Endothelial cell of umbilical vein (primary cell): ENCODE results near the gene PNPLA6. TPM values are rescaled to one million over a fixed set of nuclear protein-coding genes. Genes with fewer than 3 reads are reported as not detected.
"Not testable (repeated sequence)": the region's sequence is repeated elsewhere in the genome, so short reads cannot be mapped to it uniquely, and the experiment has no call there.

Experiments used
- BruUV-seq: library from RNA; stranded (reverse); fragments of 400-500 nt; replicated peaks from 2 replicates; lab custom pipeline; 2021; lab: Mats Ljungman, UMichigan
- CTCF ChIA-PET: fragments of 300-600, 350-600 bp; sonication (Branson Sonifier 250); formaldehyde crosslinking; loops from one replicate; lab custom pipeline; 2021; ENCODE audit warnings: antibody characterized with exemption, inconsistent platforms; lab: Charles Lee
- POLR2A ChIA-PET: fragments of 300-600, 350-600 bp; sonication (Branson Sonifier 250); formaldehyde crosslinking; loops from one replicate; lab custom pipeline; 2021; ENCODE audit warnings: antibody characterized with exemption, inconsistent platforms; lab: Charles Lee
- DNase-seq: peaks from one replicate; pipeline ENCODE4 v3.0.0-alpha.2; 2011; ENCODE audit warnings: low read depth, low spot score
- FAIRE-seq: peaks from 2 replicates; lab custom pipeline; 2011; peaks lifted over from hg19 to GRCh38; lab: Jason Lieb, UNC
- H2AFZ ChIP-seq: 2 replicates; pipeline ENCODE4 v1.6.0; 2012; ENCODE audit warnings: low read depth, low read length, control low read depth, inconsistent platforms
- H3K27ac ChIP-seq: 2 replicates; pipeline ENCODE4 v1.5.1; 2011; ENCODE audit warnings: low read depth, mild to moderate bottlenecking, control low read depth, low read length, moderate library complexity; ENCODE audit not compliant: insufficient read depth
- H3K27me3 ChIP-seq, 2 experiments: 2 replicates each; pipeline versions ENCODE4 v1.6.0 to v1.6.1; 2011; ENCODE audit warnings: low read length in 2 of 2, mixed read lengths in 1 of 2; ENCODE audit not compliant: control insufficient read depth in 2 of 2, insufficient read depth in 2 of 2
- H3K36me3 ChIP-seq, 2 experiments: 2 replicates in 1 of 2; 3 replicates in 1 of 2; pipeline ENCODE4 v1.5.1; 2011; ENCODE audit warnings: low read length in 2 of 2, mild to moderate bottlenecking in 1 of 2, moderate library complexity in 1 of 2; ENCODE audit not compliant: control insufficient read depth in 2 of 2, insufficient read depth in 2 of 2; ENCODE audit errors: extremely low read depth in 1 of 2
- H3K4me1 ChIP-seq: 3 replicates; pipeline ENCODE4 v1.5.1; 2011; ENCODE audit warnings: mild to moderate bottlenecking, low read length; ENCODE audit not compliant: control insufficient read depth, insufficient read depth; ENCODE audit errors: extremely low read depth
- H3K4me2 ChIP-seq: 2 replicates; pipeline ENCODE4 v1.6.1; 2011; ENCODE audit warnings: low read length, control low read depth, mixed read lengths; ENCODE audit not compliant: insufficient read depth
- H3K4me3 ChIP-seq, 3 experiments: fragments of 200-600 bp in 1 of 3; sonication (generic), shearing (Covaris generic) in 1 of 3; replicated peaks in 1 of 3; 2 replicates each; pipeline ENCODE4 v1.5.1; 2011 to 2016; ENCODE audit warnings: control low read depth in 3 of 3, low read length in 3 of 3, mild to moderate bottlenecking in 2 of 3, inconsistent platforms in 1 of 3, low read depth in 1 of 3, moderate library complexity in 1 of 3; ENCODE audit not compliant: insufficient read depth in 1 of 3
- H3K79me2 ChIP-seq: 2 replicates; pipeline ENCODE4 v1.6.0; 2012; ENCODE audit warnings: low read length, inconsistent platforms; ENCODE audit not compliant: control insufficient read depth, insufficient read depth
- H3K9ac ChIP-seq: replicated peaks from 2 replicates; pipeline ENCODE3; 2011; ENCODE audit warnings: low read length, control low read depth; ENCODE audit not compliant: insufficient read depth; ENCODE audit errors: extremely low read depth
- H3K9me1 ChIP-seq: replicated peaks from 3 replicates; pipeline ENCODE4 v1.6.0; 2011; ENCODE audit warnings: mild to moderate bottlenecking, low read length; ENCODE audit not compliant: control insufficient read depth, insufficient read depth; ENCODE audit errors: extremely low read depth
- H3K9me3 ChIP-seq: replicated peaks from 2 replicates; pipeline ENCODE4 v1.5.1; 2012; ENCODE audit warnings: low read length, inconsistent platforms; ENCODE audit not compliant: control insufficient read depth, insufficient read depth
- H4K20me1 ChIP-seq: replicated peaks from 2 replicates; pipeline ENCODE3; 2011; ENCODE audit warnings: mild to moderate bottlenecking, low read length; ENCODE audit not compliant: control insufficient read depth, insufficient read depth; ENCODE audit errors: extremely low read depth
- EZH2 ChIP-seq: IDR thresholded peaks from 2 replicates; pipeline ENCODE4 v1.6.1; 2012; ENCODE audit warnings: borderline replicate concordance, low read depth, mild to moderate bottlenecking, moderate library complexity, low read length, inconsistent platforms; ENCODE audit not compliant: severe bottlenecking
- FOS ChIP-seq: IDR thresholded peaks from 2 replicates; pipeline ENCODE4 v1.6.1; 2011; ENCODE audit warnings: mild to moderate bottlenecking, low read length, moderate library complexity, borderline replicate concordance; ENCODE audit not compliant: insufficient read depth
- GATA2 ChIP-seq: IDR thresholded peaks from 2 replicates; pipeline ENCODE4 v1.7.0; 2011; ENCODE audit warnings: low read depth, mild to moderate bottlenecking, moderate library complexity, mixed read lengths, low read length; ENCODE audit not compliant: insufficient read length, insufficient read depth
- JUN ChIP-seq: IDR thresholded peaks from 2 replicates; pipeline ENCODE4 v1.6.1; 2011; ENCODE audit warnings: borderline replicate concordance, low read depth; ENCODE audit not compliant: insufficient read length, insufficient read depth
- MYC ChIP-seq: IDR thresholded peaks from one replicate; pipeline ENCODE4 v1.6.1; 2011; ENCODE audit warnings: mild to moderate bottlenecking, low read depth, low read length
- POLR2A ChIP-seq: IDR thresholded peaks from 2 replicates; pipeline ENCODE4 v1.6.1; 2012; ENCODE audit warnings: low read depth, mild to moderate bottlenecking, control low read depth, low read length
- POLR2AphosphoS5 ChIP-seq: IDR thresholded peaks from 2 replicates; pipeline ENCODE4 v1.6.1; 2012; ENCODE audit warnings: low read depth, mild to moderate bottlenecking, control low read depth, low read length, moderate library complexity; ENCODE audit not compliant: insufficient read depth
- dilution Hi-C: fragments of 300-500 bp; cut with MboI; formaldehyde crosslinking; loops from one replicate; pipeline ENCODE4 v1.15.0; 2019; ENCODE audit warnings: low sequenced_read_pairs; ENCODE audit not compliant: extremely low pct_ligation_motif_present
- intact Hi-C: fragments of 100-400 bp; cut with micrococcal nuclease; formaldehyde crosslinking; loops from one replicate; pipeline ENCODE4 v1.10.0; 2022
- polyA plus RNA-seq, 4 experiments: library from polyadenylated mRNA; depleted of rRNA in 3 of 4; stranded (reverse) in 3 of 4; unstranded in 1 of 4; fragments of >200 nt; gene quantifications; 2 replicates each; pipeline versions ENCODE4 v1.2.1 to v1.2.3, GENCODE V29; 2011 to 2012; ENCODE audit warnings: missing spikeins in 1 of 4
- total RNA-seq: library from RNA; stranded (reverse); gene quantifications from 2 replicates; pipeline ENCODE4 v1.2.3, GENCODE V29; 2021
- TF ChIP-seq, protein P1 (sequence below), 2 donors: IDR thresholded peaks; 1 replicate in 1 of 2; 2 replicates in 1 of 2; pipeline ENCODE4 v1.5.1; 2011; ENCODE audit warnings: low read length in 2 of 2, mild to moderate bottlenecking in 2 of 2, moderate library complexity in 2 of 2, control low read depth in 1 of 2, inconsistent platforms in 1 of 2, low read depth in 1 of 2; ENCODE audit not compliant: insufficient read depth in 1 of 2; ENCODE audit errors: extremely low read depth in 1 of 2
- TF ChIP-seq, protein P2 (sequence below): IDR thresholded peaks from 2 replicates; pipeline ENCODE4 v1.6.1; 2011; ENCODE audit not compliant: insufficient read depth, insufficient read length

PNPLA6 gene
- total and polyA plus RNA-seq, 2 donors (not counting 3 experiments of a cell fraction or from before 2014, with no cell fraction given), result 106 to 164 TPM

DNA sequence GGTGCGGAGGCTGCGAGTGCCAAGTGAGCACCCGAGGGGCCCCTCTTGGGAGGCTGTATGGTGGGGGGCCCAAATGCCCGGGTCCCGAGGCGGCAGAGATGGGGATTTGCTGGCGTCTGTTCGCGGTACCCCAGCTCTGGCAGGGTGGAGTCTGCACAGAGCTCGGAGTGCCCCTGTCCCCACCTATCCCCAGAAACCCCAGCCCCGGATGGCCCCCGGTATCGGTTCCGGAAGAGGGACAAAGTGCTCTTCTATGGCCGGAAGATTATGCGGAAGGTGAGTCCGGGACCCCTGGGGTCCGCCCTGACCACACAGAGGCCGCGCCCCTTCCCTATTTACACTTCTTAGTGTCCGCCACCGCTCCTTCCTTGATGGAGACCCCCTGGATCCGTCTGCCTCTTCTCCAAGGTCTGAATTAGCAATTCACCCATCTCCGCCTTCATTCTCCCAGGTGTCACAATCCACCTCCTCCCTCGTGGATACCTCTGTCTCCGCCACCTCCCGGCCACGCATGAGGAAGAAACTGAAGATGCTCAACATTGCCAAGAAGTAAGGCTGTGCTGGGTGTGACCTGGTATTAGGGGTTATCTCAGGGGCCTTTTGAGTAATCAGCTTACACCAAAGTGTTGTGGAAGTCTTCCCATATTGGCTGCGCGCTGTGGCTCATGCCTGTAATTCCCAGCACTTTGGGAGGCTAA lies 630 bp downstream of the PNPLA6 start:
- peaks cover 8% of the 10 kb centered on the region for H3K4me1 ChIP-seq
- H3K9me1 ChIP-seq, result no peaks in the 10 kb centered on the region
- peak overlapping the region; percentile 55 to 97 (median 82) for H3K4me3 ChIP-seq
- ChIA-PET CTCF (interaction anchor here (0.8 kb wide), 1 partner anchor 13 kb away, joined by 3 read pairs; the partner anchor contains the start of gene MCOLN1), POLR2A (no interaction called here)
- H3K4me2 ChIP-seq, result peak overlapping the region; percentile 93
- H3K9ac ChIP-seq, result peak overlapping the region; percentile 59
- no peak for DNase-seq
- no peak overlapping the region for H3K27ac ChIP-seq
- FAIRE-seq, result no peak
- TF ChIP-seq GATA2 (no peak), FOS (no peak), POLR2A (no peak), MYC (no peak), EZH2 (no peak), POLR2AphosphoS5 (no peak), JUN (no peak)
- TF ChIP-seq, protein P1, sequence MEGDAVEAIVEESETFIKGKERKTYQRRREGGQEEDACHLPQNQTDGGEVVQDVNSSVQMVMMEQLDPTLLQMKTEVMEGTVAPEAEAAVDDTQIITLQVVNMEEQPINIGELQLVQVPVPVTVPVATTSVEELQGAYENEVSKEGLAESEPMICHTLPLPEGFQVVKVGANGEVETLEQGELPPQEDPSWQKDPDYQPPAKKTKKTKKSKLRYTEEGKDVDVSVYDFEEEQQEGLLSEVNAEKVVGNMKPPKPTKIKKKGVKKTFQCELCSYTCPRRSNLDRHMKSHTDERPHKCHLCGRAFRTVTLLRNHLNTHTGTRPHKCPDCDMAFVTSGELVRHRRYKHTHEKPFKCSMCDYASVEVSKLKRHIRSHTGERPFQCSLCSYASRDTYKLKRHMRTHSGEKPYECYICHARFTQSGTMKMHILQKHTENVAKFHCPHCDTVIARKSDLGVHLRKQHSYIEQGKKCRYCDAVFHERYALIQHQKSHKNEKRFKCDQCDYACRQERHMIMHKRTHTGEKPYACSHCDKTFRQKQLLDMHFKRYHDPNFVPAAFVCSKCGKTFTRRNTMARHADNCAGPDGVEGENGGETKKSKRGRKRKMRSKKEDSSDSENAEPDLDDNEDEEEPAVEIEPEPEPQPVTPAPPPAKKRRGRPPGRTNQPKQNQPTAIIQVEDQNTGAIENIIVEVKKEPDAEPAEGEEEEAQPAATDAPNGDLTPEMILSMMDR (IDR thresholded peaks at IDR 0.05; ENCODE audit: extremely low read depth in 1 of 2, insufficient read depth in 1 of 2, low read depth in 1 of 2, low read length in 2 of 2), result no peak
- TF ChIP-seq, protein P2, sequence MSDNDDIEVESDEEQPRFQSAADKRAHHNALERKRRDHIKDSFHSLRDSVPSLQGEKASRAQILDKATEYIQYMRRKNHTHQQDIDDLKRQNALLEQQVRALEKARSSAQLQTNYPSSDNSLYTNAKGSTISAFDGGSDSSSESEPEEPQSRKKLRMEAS, result no peak
- no peaks in the 10 kb centered on the region for H3K27me3 ChIP-seq
- H3K36me3 ChIP-seq, result peaks cover 2 to 9% of the 10 kb centered on the region in 2 experiments
- BruUV-seq, result TSS peak; percentile 20
- H2AFZ ChIP-seq, result peak overlapping the region; percentile 92
- dilution Hi-C loops (no loop called here), intact Hi-C loops (loop anchor here (1.0 to 2.0 kb wide), 2 partner anchors 47 to 93 kb away; partner anchors contain the start of genes PET100, PEX11G and XAB2)
- H3K9me3 ChIP-seq, result no peaks in the 10 kb centered on the region
- no peaks in the 10 kb centered on the region for H3K79me2 ChIP-seq
- no peaks in the 10 kb centered on the region for H4K20me1 ChIP-seq

DNA sequence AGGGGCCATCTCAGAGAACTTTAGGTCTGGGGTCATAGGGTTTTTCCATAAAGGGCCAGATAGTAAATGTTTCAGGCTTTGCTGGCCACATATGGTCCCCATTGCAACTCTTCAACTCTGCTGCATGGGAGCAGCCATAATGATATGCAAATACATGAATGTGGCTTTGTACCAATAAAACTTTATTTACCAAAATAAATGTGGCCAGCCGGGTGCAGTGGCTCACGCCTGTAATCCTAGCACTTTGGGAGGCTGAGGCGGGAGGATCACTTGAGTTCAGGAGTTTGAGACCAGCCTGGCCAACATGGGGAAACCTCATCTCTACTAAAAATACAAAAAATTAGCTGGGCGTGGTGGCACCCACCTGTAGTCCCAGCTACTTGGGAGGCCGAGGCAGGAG lies 3.5 kb downstream of the PNPLA6 start:
- CTCF ChIA-PET, intact Hi-C loops, dilution Hi-C loops: not testable (repeated sequence)

More for the DNA sequence above, 3.5 kb downstream of the PNPLA6 start:
- H3K36me3 ChIP-seq, result peaks cover 9 to 25% of the 10 kb centered on the region in 2 experiments
- H3K9me3 ChIP-seq, H2AFZ ChIP-seq, H3K27me3 ChIP-seq, H4K20me1 ChIP-seq, H3K27ac ChIP-seq, H3K9me1 ChIP-seq, H3K4me1 ChIP-seq, H3K4me3 ChIP-seq, BruUV-seq, DNase-seq, H3K79me2 ChIP-seq, H3K4me2 ChIP-seq, FAIRE-seq, H3K9ac ChIP-seq: not testable (repeated sequence)
- POLR2A ChIA-PET, result interaction anchor here (0.7 kb wide), 1 partner anchor 17 kb away, joined by 12 read pairs; no protein-coding TSS in a partner anchor
